AG09309 (cell line): ENCODE measurements around the gene MCU.
"Not testable (repeated sequence)": the region's sequence is repeated elsewhere in the genome, so short reads cannot be mapped to it uniquely, and the experiment has no call there.

Source experiments
- DNase-seq: peaks from one replicate; pipeline ENCODE4 v3.0.0-alpha.2; 2010; ENCODE audit warnings: low read depth
- H3K4me3 ChIP-seq: 2 replicates; pipeline ENCODE4 v1.5.1; 2011; ENCODE audit warnings: mild to moderate bottlenecking, low read depth, low read length, moderate library complexity; ENCODE audit not compliant: control insufficient read depth
- TF ChIP-seq, protein P1 (sequence below): IDR thresholded peaks from 2 replicates; pipeline ENCODE4 v1.5.1; 2011; ENCODE audit warnings: mild to moderate bottlenecking, low read depth, low read length, inconsistent platforms; ENCODE audit not compliant: insufficient read depth, control insufficient read depth; ENCODE audit errors: missing control alignments

Gene MCU

DNA sequence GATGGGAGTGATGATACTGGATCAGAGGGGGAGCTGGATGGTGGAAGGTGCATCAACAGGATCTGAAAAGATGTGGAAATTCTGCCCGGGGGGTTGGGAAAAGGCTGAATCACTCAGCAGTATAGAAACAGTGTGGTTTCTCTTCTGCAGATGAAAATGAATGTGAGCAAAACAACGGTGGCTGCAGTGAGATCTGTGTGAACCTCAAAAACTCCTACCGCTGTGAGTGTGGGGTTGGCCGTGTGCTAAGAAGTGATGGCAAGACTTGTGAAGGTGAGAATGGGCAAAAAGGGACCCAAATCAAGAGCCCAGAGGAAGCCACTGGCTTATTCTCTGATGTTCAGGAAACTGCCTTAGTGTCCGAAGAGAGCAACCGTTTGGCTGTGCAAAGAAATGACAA, 214.5 kb downstream of the MCU start:
- H3K4me3 ChIP-seq, result no peak overlapping the region
- TF ChIP-seq, protein P1, sequence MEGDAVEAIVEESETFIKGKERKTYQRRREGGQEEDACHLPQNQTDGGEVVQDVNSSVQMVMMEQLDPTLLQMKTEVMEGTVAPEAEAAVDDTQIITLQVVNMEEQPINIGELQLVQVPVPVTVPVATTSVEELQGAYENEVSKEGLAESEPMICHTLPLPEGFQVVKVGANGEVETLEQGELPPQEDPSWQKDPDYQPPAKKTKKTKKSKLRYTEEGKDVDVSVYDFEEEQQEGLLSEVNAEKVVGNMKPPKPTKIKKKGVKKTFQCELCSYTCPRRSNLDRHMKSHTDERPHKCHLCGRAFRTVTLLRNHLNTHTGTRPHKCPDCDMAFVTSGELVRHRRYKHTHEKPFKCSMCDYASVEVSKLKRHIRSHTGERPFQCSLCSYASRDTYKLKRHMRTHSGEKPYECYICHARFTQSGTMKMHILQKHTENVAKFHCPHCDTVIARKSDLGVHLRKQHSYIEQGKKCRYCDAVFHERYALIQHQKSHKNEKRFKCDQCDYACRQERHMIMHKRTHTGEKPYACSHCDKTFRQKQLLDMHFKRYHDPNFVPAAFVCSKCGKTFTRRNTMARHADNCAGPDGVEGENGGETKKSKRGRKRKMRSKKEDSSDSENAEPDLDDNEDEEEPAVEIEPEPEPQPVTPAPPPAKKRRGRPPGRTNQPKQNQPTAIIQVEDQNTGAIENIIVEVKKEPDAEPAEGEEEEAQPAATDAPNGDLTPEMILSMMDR, result no peak
- DNase-seq, result no peak

- TF ChIP-seq, protein P1, result no peak
- DNase-seq, result no peak
- H3K4me3 ChIP-seq, result no peak overlapping the region
Observed at GRCh38 chr10:72910705-72911104, 218.8 kb downstream of the MCU start.

DNA sequence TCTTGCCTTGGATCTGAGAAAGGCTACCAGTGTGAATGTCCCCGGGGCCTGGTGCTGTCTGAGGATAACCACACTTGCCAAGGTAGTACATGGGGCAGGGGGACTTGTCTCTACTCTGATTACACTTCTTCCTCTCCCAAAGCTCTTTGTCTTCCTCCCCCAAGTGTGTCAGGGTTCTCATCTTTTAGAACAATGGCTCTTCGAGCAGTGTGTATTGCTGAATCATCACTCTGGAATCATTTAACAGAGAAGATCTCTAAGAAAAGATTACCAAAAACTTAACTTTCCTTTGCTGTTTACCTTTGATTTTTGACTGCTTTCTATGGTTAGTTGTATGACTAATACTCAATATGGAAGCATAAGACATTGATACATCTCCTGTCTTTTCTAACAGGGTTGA, 219.8 kb downstream of the MCU start:
- no peak for DNase-seq
- TF ChIP-seq, protein P1, result no peak
- H3K4me3 ChIP-seq, result no peak overlapping the region

DNA sequence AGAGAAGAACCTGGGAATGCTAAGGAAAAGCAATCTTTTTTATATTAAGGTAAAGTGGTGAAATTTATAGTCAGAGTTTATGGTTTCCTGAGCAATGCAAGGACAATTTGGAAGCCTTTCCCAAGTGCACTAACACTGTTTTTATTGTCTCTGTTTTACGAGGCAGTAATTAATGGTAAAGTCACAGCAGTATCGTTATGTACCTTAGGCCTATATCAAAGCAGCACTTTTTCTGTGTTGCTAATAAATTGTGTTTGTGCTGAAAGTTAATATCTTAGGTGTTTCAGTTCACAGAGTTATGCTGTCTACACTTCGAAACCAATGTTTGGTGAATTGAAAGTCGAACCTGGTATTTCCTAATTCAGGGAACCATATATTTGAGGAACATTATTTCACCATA, 220.8 kb downstream of the MCU start:
- TF ChIP-seq, protein P1, result no peak
- no peak for DNase-seq
- H3K4me3 ChIP-seq, result no peak overlapping the region

GRCh38 chr10:72913287-72913686, 221.3 kb downstream of the MCU start:
- no peak for DNase-seq
- TF ChIP-seq, protein P1, result no peak
- no peak overlapping the region for H3K4me3 ChIP-seq

DNA sequence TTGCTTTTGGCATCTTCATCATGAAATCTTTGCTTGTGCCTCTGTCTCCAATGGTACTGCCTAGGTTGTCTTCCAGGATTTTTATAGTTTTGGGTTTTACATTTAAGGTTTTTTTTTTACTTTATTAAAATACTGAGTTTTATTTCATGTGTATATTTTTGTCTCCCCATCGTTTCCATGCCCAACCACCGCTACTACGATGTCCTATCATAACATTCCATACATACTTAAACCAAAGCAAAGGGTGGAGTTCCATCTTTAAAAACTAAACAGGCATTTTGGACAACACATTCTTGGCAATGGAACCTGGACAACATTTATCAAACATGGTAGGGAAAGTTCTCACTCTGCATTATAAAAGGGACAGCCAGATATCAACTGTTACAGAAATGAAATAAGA, 225.3 kb downstream of the MCU start:
- not testable (repeated sequence) for H3K4me3 ChIP-seq, DNase-seq

DNA sequence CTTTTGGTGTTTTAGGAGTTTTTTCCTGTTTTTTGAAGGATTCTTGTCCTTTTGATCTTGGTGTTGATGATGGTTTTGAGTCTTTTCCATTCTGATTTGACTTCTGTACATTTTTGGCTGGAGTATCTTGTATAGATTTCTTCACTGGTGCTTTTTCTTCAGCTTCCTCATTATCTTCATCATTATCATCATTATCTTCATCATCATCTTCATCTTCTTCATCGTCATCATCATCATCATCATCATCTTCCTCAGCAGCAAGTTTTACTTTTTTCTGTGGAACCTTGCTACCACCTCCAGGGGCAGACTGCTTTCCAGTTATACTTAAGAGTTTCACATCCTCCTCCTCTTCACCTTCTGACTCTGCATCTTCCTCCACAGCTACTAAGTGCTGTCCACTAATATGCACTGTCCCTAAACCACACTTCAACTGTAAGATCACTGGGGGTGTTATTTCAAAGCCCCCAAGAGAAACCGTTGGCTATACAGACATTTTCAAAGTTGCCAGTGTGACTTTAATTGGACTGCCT, 225.9 kb downstream of the MCU start:
- DNase-seq, H3K4me3 ChIP-seq: not testable (repeated sequence)

DNA sequence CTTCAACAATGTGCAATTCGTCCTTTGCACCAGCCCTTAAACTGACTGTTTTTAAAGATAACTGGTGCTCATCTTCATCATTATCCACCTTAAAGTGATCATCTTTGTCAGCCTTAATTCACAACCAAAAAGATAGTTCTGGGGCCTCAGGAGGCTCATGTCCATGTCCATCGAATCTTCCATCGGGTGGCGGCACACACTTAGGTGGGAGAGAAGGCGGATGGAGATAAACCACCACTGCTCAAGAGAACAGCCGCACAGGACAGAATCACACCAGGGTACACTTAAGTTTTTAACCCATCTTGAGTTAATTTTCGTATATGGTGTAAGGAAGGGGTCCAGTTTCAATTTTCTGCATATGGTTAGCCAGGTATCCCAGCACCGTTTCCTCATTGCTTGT, 226.4 kb downstream of the MCU start:
- TF ChIP-seq, protein P1, result no peak

DNA sequence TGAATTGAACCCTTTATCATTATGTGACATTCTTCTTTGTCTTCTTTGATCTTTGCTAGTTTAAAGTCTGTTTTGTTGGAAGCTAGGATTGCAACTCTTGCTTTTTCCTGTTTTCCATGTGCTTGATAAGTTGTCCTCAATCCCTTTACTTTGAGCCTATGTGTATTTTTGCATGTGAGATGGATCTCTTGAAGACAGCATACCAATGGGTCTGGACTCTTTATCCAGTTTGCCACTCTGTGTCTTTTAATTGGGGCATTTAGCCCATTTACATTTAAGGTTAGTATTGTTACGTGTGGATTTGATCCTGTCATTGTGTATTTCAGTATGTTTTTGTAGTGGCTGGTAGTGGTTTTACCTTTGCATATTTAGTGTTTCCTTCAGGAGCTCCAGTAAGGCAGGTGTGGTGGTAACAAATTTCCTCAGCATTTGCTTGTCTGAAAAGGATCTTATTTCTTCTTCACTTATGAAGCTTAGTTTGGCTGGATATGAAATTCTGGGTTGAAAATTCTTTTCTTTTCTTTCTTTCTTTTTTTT, 229.3 kb downstream of the MCU start:
- not testable (repeated sequence) for H3K4me3 ChIP-seq, DNase-seq

More for the DNA sequence above, 226.4 kb downstream of the MCU start:
- no peak for DNase-seq
- no peak overlapping the region for H3K4me3 ChIP-seq
